Gastroesophageal sphincter (tissue), 3 donors: ENCODE results near the gene PEX19.

Experiments used
- POLR2AphosphoS5 ChIP-seq: sonication (generic); formaldehyde crosslinking; IDR thresholded peaks from one replicate; pipeline ENCODE4 v1.6.1; 2017; ENCODE audit warnings: antibody characterized with exemption
- TF ChIP-seq, protein P1 (sequence below), 4 experiments: fragments of 200-600 bp in 2 of 4; fragments of 450-650 bp in 2 of 4; sonication (generic) in 1 of 4; IDR thresholded peaks; one replicate each; pipeline ENCODE4 v1.5.1; 2017 to 2019; ENCODE audit warnings: antibody characterized with exemption in 4 of 4, mild to moderate bottlenecking in 2 of 4, moderate library complexity in 2 of 4

DNA sequence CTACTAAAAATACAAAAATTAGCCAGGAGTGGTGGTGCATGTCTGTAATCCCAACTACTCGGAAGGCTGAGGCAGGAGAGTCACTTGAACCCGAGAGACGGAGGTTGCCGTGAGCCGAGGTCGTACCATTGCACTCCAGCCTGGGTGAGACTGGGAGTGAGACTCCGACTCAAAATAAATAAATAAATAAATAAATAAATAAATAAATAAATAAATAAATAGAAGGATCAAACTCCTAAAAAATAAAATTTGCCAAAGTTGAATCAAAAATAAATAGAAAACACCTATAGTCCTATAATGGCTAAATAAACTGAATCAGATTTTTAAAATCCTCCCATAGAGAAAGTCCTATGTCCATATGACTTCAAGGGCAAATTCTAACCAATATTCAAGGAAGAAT lies 15.2 kb upstream of the PEX19 start:
- TF ChIP-seq, protein P1, sequence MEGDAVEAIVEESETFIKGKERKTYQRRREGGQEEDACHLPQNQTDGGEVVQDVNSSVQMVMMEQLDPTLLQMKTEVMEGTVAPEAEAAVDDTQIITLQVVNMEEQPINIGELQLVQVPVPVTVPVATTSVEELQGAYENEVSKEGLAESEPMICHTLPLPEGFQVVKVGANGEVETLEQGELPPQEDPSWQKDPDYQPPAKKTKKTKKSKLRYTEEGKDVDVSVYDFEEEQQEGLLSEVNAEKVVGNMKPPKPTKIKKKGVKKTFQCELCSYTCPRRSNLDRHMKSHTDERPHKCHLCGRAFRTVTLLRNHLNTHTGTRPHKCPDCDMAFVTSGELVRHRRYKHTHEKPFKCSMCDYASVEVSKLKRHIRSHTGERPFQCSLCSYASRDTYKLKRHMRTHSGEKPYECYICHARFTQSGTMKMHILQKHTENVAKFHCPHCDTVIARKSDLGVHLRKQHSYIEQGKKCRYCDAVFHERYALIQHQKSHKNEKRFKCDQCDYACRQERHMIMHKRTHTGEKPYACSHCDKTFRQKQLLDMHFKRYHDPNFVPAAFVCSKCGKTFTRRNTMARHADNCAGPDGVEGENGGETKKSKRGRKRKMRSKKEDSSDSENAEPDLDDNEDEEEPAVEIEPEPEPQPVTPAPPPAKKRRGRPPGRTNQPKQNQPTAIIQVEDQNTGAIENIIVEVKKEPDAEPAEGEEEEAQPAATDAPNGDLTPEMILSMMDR (IDR thresholded peaks at IDR 0.05): no peak
- no peak for TF ChIP-seq POLR2AphosphoS5
